HG03432 (cell line): ENCODE measurements around the gene RIMBP2.

Source experiments
- ATAC-seq: cut with Tn5 transposase; IDR thresholded peaks from one replicate; pipeline ENCODE4 v1.9.1; 2021; ENCODE audit warnings: mild to moderate bottlenecking, moderate library complexity; ENCODE audit not compliant: unreplicated experiment

The RIMBP2 gene

GRCh38 chr12:130398100-130398848, 317.8 kb downstream of the RIMBP2 start:
- no peak for ATAC-seq

GRCh38 chr12:130396667-130397066, 319.4 kb downstream of the RIMBP2 start:
- ATAC-seq, result no peak

GRCh38 chr12:130394906-130395305, 321.2 kb downstream of the RIMBP2 start:
- ATAC-seq, result no peak

GRCh38 chr12:130391186-130391585, 324.9 kb downstream of the RIMBP2 start:
- no peak for ATAC-seq

GRCh38 chr12:130385193-130385592, 330.9 kb downstream of the RIMBP2 start:
- no peak for ATAC-seq

GRCh38 chr12:130384234-130384633, 331.9 kb downstream of the RIMBP2 start:
- no peak for ATAC-seq

GRCh38 chr12:130382818-130383217, 333.3 kb downstream of the RIMBP2 start:
- ATAC-seq, result no peak

GRCh38 chr12:130375296-130376287, 340.5 kb downstream of the RIMBP2 start:
- ATAC-seq, result no peak

GRCh38 chr12:130374083-130374482, 342.0 kb downstream of the RIMBP2 start:
- ATAC-seq, result no peak

GRCh38 chr12:130372936-130373335, 343.2 kb downstream of the RIMBP2 start:
- no peak for ATAC-seq

GRCh38 chr12:130371296-130371695, 344.8 kb downstream of the RIMBP2 start:
- no peak for ATAC-seq

GRCh38 chr12:130369816-130370215, 346.3 kb downstream of the RIMBP2 start:
- no peak for ATAC-seq

- no peak for ATAC-seq
Measured at GRCh38 chr12:130367523-130367922, 348.6 kb downstream of the RIMBP2 start.

GRCh38 chr12:130367003-130367402, 349.1 kb downstream of the RIMBP2 start:
- no peak for ATAC-seq

GRCh38 chr12:130366159-130366558, 349.9 kb downstream of the RIMBP2 start:
- no peak for ATAC-seq

GRCh38 chr12:130364578-130364977, 351.5 kb downstream of the RIMBP2 start:
- no peak for ATAC-seq

- ATAC-seq, result no peak
Measured at GRCh38 chr12:130362060-130362459, 354.0 kb downstream of the RIMBP2 start.

- no peak for ATAC-seq
Measured at GRCh38 chr12:130357729-130358330, 358.3 kb downstream of the RIMBP2 start.

- no peak for ATAC-seq
Measured at GRCh38 chr12:130357241-130357640, 358.9 kb downstream of the RIMBP2 start.

- no peak for ATAC-seq
Measured at GRCh38 chr12:130356222-130356621, 359.9 kb downstream of the RIMBP2 start.

- ATAC-seq, result no peak
Measured at GRCh38 chr12:130354407-130354806, 361.7 kb downstream of the RIMBP2 start.
